ENCODE data around the gene SLC1A7.

The SLC1A7 gene

GRCh38 chr1:53091841-53092645 lies 50.4 kb downstream of the SLC1A7 start:
- DNase-seq (ENCODE audit: low read depth in 1 of 2, low spot score in 1 of 2) = no peak

GRCh38 chr1:53090227-53091147 lies 52.0 kb downstream of the SLC1A7 start:
- no peak for DNase-seq (ENCODE audit: low read depth in 1 of 2, low spot score in 1 of 2)

GRCh38 chr1:53089478-53090226 lies 52.8 kb downstream of the SLC1A7 start:
- DNase-seq (ENCODE audit: low read depth in 1 of 2, low spot score in 1 of 2) = no peak

GRCh38 chr1:53088616-53089300 lies 53.7 kb downstream of the SLC1A7 start:
- no peak for DNase-seq (ENCODE audit: low read depth in 1 of 2, low spot score in 1 of 2)

- no peak for DNase-seq (ENCODE audit: low read depth in 1 of 2, low spot score in 1 of 2)
Measured at GRCh38 chr1:53087332-53088285, 54.8 kb downstream of the SLC1A7 start.

- DNase-seq (ENCODE audit: low read depth in 1 of 2, low spot score in 1 of 2) = no peak
Measured at GRCh38 chr1:53086491-53087070, 55.9 kb downstream of the SLC1A7 start.

GRCh38 chr1:53085405-53085804 lies 57.0 kb downstream of the SLC1A7 start:
- no peak for DNase-seq (ENCODE audit: low read depth in 1 of 2, low spot score in 1 of 2)

GRCh38 chr1:53084589-53084971 lies 57.9 kb downstream of the SLC1A7 start:
- DNase-seq (ENCODE audit: low read depth in 1 of 2, low spot score in 1 of 2) = no peak

- DNase-seq (ENCODE audit: low read depth in 1 of 2, low spot score in 1 of 2) = no peak
Measured at GRCh38 chr1:53083636-53084588, 58.5 kb downstream of the SLC1A7 start.

- no peak for DNase-seq (ENCODE audit: low read depth in 1 of 2, low spot score in 1 of 2)
Measured at GRCh38 chr1:53082826-53083455, 59.5 kb downstream of the SLC1A7 start.

- no peak for DNase-seq (ENCODE audit: low read depth in 1 of 2, low spot score in 1 of 2)
Measured at GRCh38 chr1:53081384-53082066, 60.9 kb downstream of the SLC1A7 start.

- DNase-seq (ENCODE audit: low read depth in 1 of 2, low spot score in 1 of 2) = no peak
Measured at GRCh38 chr1:53080769-53081168, 61.7 kb downstream of the SLC1A7 start.

- no peak for DNase-seq (ENCODE audit: low read depth in 1 of 2, low spot score in 1 of 2)
Measured at GRCh38 chr1:53080041-53080440, 62.4 kb downstream of the SLC1A7 start.

GRCh38 chr1:53079251-53079650 lies 63.2 kb downstream of the SLC1A7 start:
- no peak for DNase-seq (ENCODE audit: low read depth in 1 of 2, low spot score in 1 of 2)

- DNase-seq (ENCODE audit: low read depth in 1 of 2, low spot score in 1 of 2) = no peak
Measured at GRCh38 chr1:53078333-53079101, 63.9 kb downstream of the SLC1A7 start.

GRCh38 chr1:53077599-53077965 lies 64.9 kb downstream of the SLC1A7 start:
- no peak for DNase-seq (ENCODE audit: low read depth in 1 of 2, low spot score in 1 of 2)
